ENCODE measurements around the gene IGSF21. TPM values are rescaled to one million over a fixed set of nuclear protein-coding genes. Genes with fewer than 3 reads are reported as not detected.
"Not testable (repeated sequence)": the region's sequence is repeated elsewhere in the genome, so short reads cannot be mapped to it uniquely, and the experiment has no call there.

IGSF21 gene
- total RNA-seq, 1 donor from 2014 or later, result 2.4 TPM

- DNase-seq (ENCODE audit: low spot score in 2 of 2), result no peak
- Histone ChIP-seq H3K4me3 (no peak overlapping the region), H3K4me1 (no peaks in the 10 kb centered on the region), H3K36me3 (no peaks in the 10 kb centered on the region), H3K27me3 (no peaks in the 10 kb centered on the region), H3K9me3 (peaks cover 0 to 13% of the 10 kb centered on the region in 2 donors), H3K27ac (no peak overlapping the region)
- intact Hi-C loops (cut with DNase I), result no loop called here
- no peak for TF ChIP-seq CTCF (IDR thresholded peaks at IDR 0.05)
Observed at GRCh38 chr1:18414321-18414720, 306.7 kb downstream of the IGSF21 start.

- TF ChIP-seq CTCF (IDR thresholded peaks at IDR 0.05), result no peak
- Histone ChIP-seq H3K36me3 (no peaks in the 10 kb centered on the region), H3K4me3 (no peak overlapping the region), H3K4me1 (no peaks in the 10 kb centered on the region), H3K9me3 (peaks cover 0 to 13% of the 10 kb centered on the region in 2 donors), H3K27me3 (no peaks in the 10 kb centered on the region), H3K27ac (no peak overlapping the region)
- DNase-seq (ENCODE audit: low spot score in 2 of 2), result no peak
- intact Hi-C loops (cut with DNase I), result no loop called here
Observed at GRCh38 chr1:18414872-18415447, 307.4 kb downstream of the IGSF21 start.

GRCh38 chr1:18415448-18416027, 307.9 kb downstream of the IGSF21 start:
- Histone ChIP-seq H3K9me3 (peaks cover 0 to 13% of the 10 kb centered on the region in 2 donors), H3K27me3 (no peaks in the 10 kb centered on the region), H3K4me1 (no peaks in the 10 kb centered on the region), H3K27ac (no peak overlapping the region), H3K36me3 (no peaks in the 10 kb centered on the region), H3K4me3 (no peak overlapping the region)
- intact Hi-C loops (cut with DNase I), result no loop called here
- no peak for TF ChIP-seq CTCF (IDR thresholded peaks at IDR 0.05)
- DNase-seq (ENCODE audit: low spot score in 2 of 2), result no peak

- H3K9me3 ChIP-seq, result peaks cover 0 to 13% of the 10 kb centered on the region in 2 donors
- H3K27me3 ChIP-seq; H3K36me3 ChIP-seq; H3K27ac ChIP-seq; DNase-seq (ENCODE audit: low spot score in 2 of 2); H3K4me3 ChIP-seq; intact Hi-C loops (cut with DNase I); H3K4me1 ChIP-seq: not testable (repeated sequence)
Observed at GRCh38 chr1:18416126-18416525, 308.5 kb downstream of the IGSF21 start.

- TF ChIP-seq CTCF (IDR thresholded peaks at IDR 0.05), result no peak
- Histone ChIP-seq H3K36me3 (no peaks in the 10 kb centered on the region), H3K9me3 (peaks cover 0 to under 1% of the 10 kb centered on the region in 2 donors), H3K4me1 (no peaks in the 10 kb centered on the region), H3K27me3 (no peaks in the 10 kb centered on the region), H3K4me3 (no peak overlapping the region), H3K27ac (no peak overlapping the region)
- no peak for DNase-seq (ENCODE audit: low spot score in 2 of 2)
- intact Hi-C loops (cut with DNase I), result no loop called here
Observed at GRCh38 chr1:18417316-18418269, 310.0 kb downstream of the IGSF21 start.
